Activated naive CD4-positive, alpha-beta T cell (primary cell): ENCODE results near the gene PRKAB1.
A peak's percentile ranks its signal among the peaks of the same experiment; 100 is the strongest.
"Not testable (repeated sequence)": the region's sequence is repeated elsewhere in the genome, so short reads cannot be mapped to it uniquely, and the experiment has no call there.

Source experiments
- DNase-seq, 4 experiments: peaks; one replicate each; lab custom pipeline; 2025; lab: John Stamatoyannopoulos, UW

PRKAB1 gene

GRCh38 chr12:119667577-119668323, at the start of gene PRKAB1:
PRKAB1 (plus strand) TSS chr12:119668133; CDS start chr12:119668245, 112 bp downstream.
- peak; percentile 82 to 91 (median 86) for DNase-seq

- not testable (repeated sequence) for DNase-seq
These were observed 49.5 kb upstream of the PRKAB1 start for GRCh38 chr12:119618328-119618896.

GRCh38 chr12:119620490-119620889, 47.4 kb upstream of the PRKAB1 start:
- DNase-seq, result no peak

- no peak for DNase-seq
These were observed 46.1 kb upstream of the PRKAB1 start for GRCh38 chr12:119621878-119622277.

- no peak for DNase-seq
These were observed 43.0 kb upstream of the PRKAB1 start for GRCh38 chr12:119624966-119625365.

GRCh38 chr12:119627019-119627643, 40.8 kb upstream of the PRKAB1 start:
- DNase-seq, result no peak

GRCh38 chr12:119627686-119628085, 40.2 kb upstream of the PRKAB1 start:
- DNase-seq, result no peak

GRCh38 chr12:119630223-119630780, 37.6 kb upstream of the PRKAB1 start:
- DNase-seq, result no peak

- DNase-seq, result no peak
These were observed 36.9 kb upstream of the PRKAB1 start for GRCh38 chr12:119630962-119631550.

GRCh38 chr12:119631930-119632678, 35.8 kb upstream of the PRKAB1 start:
- no peak for DNase-seq

- DNase-seq, result no peak
These were observed 33.2 kb upstream of the PRKAB1 start for GRCh38 chr12:119634743-119635142.

- no peak for DNase-seq
These were observed 24.9 kb upstream of the PRKAB1 start for GRCh38 chr12:119642986-119643385.

- DNase-seq, result no peak
These were observed 23.0 kb upstream of the PRKAB1 start for GRCh38 chr12:119644930-119645329.

- no peak for DNase-seq
These were observed 22.3 kb upstream of the PRKAB1 start for GRCh38 chr12:119645535-119646059.

- DNase-seq, result no peak
These were observed 18.6 kb upstream of the PRKAB1 start for GRCh38 chr12:119649202-119649808.

- DNase-seq, result no peak
These were observed 15.3 kb upstream of the PRKAB1 start for GRCh38 chr12:119652665-119653064.

GRCh38 chr12:119657001-119657400, 10.9 kb upstream of the PRKAB1 start:
- not testable (repeated sequence) for DNase-seq

GRCh38 chr12:119658166-119658565, 9.8 kb upstream of the PRKAB1 start:
- DNase-seq, result not testable (repeated sequence)

- peak in 2 of 4 experiments; percentile 5 to 8 for DNase-seq
These were observed 8.5 kb upstream of the PRKAB1 start for GRCh38 chr12:119659289-119659897.

- DNase-seq, result no peak
These were observed 7.9 kb upstream of the PRKAB1 start for GRCh38 chr12:119660076-119660475.

- no peak for DNase-seq
These were observed 6.1 kb upstream of the PRKAB1 start for GRCh38 chr12:119661882-119662281.
